ENCODE results near the gene LMO3.

DNA sequence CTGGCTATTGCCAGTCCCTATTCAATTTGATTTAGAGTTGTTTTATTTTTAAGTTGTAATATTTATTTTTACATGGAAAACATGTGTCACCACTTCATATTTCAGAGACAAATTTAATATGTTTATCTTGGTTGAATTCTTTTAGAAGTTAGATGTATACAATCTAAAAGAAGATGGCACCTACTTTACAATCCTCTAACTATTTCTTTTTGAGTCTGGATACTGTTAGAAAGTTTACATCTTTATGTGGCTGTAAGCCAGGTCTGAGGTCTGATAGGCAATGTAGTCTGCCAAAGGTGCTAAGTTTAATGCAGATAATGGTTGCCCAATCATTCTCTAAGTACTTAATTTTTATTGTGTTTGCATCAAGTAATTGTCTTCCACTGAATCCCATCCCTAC is 7.2 kb upstream of the LMO3 start:
- TF ChIP-seq, protein P1, sequence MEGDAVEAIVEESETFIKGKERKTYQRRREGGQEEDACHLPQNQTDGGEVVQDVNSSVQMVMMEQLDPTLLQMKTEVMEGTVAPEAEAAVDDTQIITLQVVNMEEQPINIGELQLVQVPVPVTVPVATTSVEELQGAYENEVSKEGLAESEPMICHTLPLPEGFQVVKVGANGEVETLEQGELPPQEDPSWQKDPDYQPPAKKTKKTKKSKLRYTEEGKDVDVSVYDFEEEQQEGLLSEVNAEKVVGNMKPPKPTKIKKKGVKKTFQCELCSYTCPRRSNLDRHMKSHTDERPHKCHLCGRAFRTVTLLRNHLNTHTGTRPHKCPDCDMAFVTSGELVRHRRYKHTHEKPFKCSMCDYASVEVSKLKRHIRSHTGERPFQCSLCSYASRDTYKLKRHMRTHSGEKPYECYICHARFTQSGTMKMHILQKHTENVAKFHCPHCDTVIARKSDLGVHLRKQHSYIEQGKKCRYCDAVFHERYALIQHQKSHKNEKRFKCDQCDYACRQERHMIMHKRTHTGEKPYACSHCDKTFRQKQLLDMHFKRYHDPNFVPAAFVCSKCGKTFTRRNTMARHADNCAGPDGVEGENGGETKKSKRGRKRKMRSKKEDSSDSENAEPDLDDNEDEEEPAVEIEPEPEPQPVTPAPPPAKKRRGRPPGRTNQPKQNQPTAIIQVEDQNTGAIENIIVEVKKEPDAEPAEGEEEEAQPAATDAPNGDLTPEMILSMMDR (conservative IDR thresholded peaks at IDR 0.05), result no peak
- TF ChIP-seq EZH2 (IDR thresholded peaks at IDR 0.05; ENCODE audit: low read depth), result no peak
